WTC11 (cell line): ENCODE measurements around the gene TMEM255A. TPM values are rescaled to one million over a fixed set of nuclear protein-coding genes. Genes with fewer than 3 reads are reported as not detected.

Experiments used
- ATAC-seq: fragments of 200-7000 bp; cut with Tn5 transposase; 2 replicates; pipeline ENCODE4 v1.10.0; 2021; ENCODE audit warnings: mild to moderate bottlenecking, moderate library complexity
- CTCF ChIA-PET: fragments of 300-600 bp; sonication (Branson Sonifier 250); formaldehyde crosslinking; loops from one replicate; lab custom pipeline; 2021; ENCODE audit warnings: antibody characterized with exemption; lab: Charles Lee
- POLR2A ChIA-PET: fragments of 350-600 bp; sonication (Branson Sonifier 250); formaldehyde crosslinking; loops from one replicate; lab custom pipeline; 2021; ENCODE audit warnings: antibody characterized with exemption; lab: Charles Lee
- DNase-seq: peaks from one replicate; pipeline ENCODE4 v3.0.0; 2021; ENCODE audit warnings: low spot score
- H3K27ac Mint-ChIP-seq: 2 replicates; pipeline ENCODE4 v1.8.0; 2021; ENCODE audit warnings: mixed read lengths
- H3K27me3 Mint-ChIP-seq: 2 replicates; pipeline ENCODE4 v1.8.0; 2021; ENCODE audit warnings: low read depth, mild to moderate bottlenecking, moderate library complexity, mixed read lengths
- H3K36me3 Mint-ChIP-seq: 2 replicates; pipeline ENCODE4 v1.8.0; 2021; ENCODE audit warnings: mixed read lengths
- H3K4me1 Mint-ChIP-seq: 2 replicates; pipeline ENCODE4 v1.8.0; 2022; ENCODE audit warnings: mixed read lengths
- H3K4me3 Mint-ChIP-seq: 2 replicates; pipeline ENCODE4 v1.8.0; 2021; ENCODE audit warnings: mild to moderate bottlenecking, moderate library complexity, mixed read lengths
- H3K9me3 Mint-ChIP-seq: 2 replicates; pipeline ENCODE4 v1.8.0; 2021; ENCODE audit warnings: mixed read lengths
- ATF1 ChIP-seq: sonication (generic); formaldehyde crosslinking; IDR thresholded peaks from 2 replicates; pipeline ENCODE4 v1.8.1; 2023; ENCODE audit warnings: mild to moderate bottlenecking, moderate library complexity, missing genetic modification reagents
- CBFB ChIP-seq: sonication (generic); formaldehyde crosslinking; IDR thresholded peaks from 2 replicates; pipeline ENCODE4 v1.8.1; 2022; ENCODE audit warnings: mild to moderate bottlenecking, low read depth, missing genetic modification reagents
- CREB1 ChIP-seq: sonication (generic); formaldehyde crosslinking; IDR thresholded peaks from 2 replicates; pipeline ENCODE4 v1.8.0; 2023; ENCODE audit warnings: mild to moderate bottlenecking, missing genetic modification reagents
- EMX1 ChIP-seq: fragments of 250-450 bp; sonication (Bioruptor Pico); IDR thresholded peaks from 2 replicates; pipeline ENCODE4 v1.8.0; 2021; ENCODE audit warnings: mild to moderate bottlenecking
- GTF2I ChIP-seq: fragments of 250-450 bp; sonication (Bioruptor Pico); conservative IDR thresholded peaks from 2 replicates; pipeline ENCODE4 v1.4.0; 2021; ENCODE audit warnings: mild to moderate bottlenecking
- MYBL2 ChIP-seq: sonication (generic); formaldehyde crosslinking; IDR thresholded peaks from 2 replicates; pipeline ENCODE4 v1.8.1; 2023; ENCODE audit warnings: mild to moderate bottlenecking, moderate library complexity, missing genetic modification reagents
- NFATC4 ChIP-seq: fragments of 250-450 bp; sonication (Bioruptor Pico); IDR thresholded peaks from 2 replicates; pipeline ENCODE4 v1.9.0; 2021; ENCODE audit warnings: mild to moderate bottlenecking
- NFYB ChIP-seq: sonication (generic); formaldehyde crosslinking; conservative IDR thresholded peaks from 2 replicates; pipeline ENCODE4 v1.8.0; 2022; ENCODE audit warnings: low read depth, missing genetic modification reagents
- NR2C2 ChIP-seq: sonication (generic); formaldehyde crosslinking; IDR thresholded peaks from 2 replicates; pipeline ENCODE4 v1.8.0; 2022; ENCODE audit warnings: mild to moderate bottlenecking, missing genetic modification reagents
- NR3C1 ChIP-seq: sonication (generic); formaldehyde crosslinking; conservative IDR thresholded peaks from 2 replicates; pipeline ENCODE4 v1.8.1; 2023; ENCODE audit warnings: low read depth, mild to moderate bottlenecking, missing genetic modification reagents
- SOX15 ChIP-seq: fragments of 250-450 bp; sonication (Bioruptor Pico); IDR thresholded peaks from 2 replicates; pipeline ENCODE4 v1.9.0; 2021; ENCODE audit warnings: mild to moderate bottlenecking
- TCF7 ChIP-seq: sonication (generic); formaldehyde crosslinking; IDR thresholded peaks from 2 replicates; pipeline ENCODE4 v1.8.0; 2022; ENCODE audit warnings: mild to moderate bottlenecking, low read depth, missing genetic modification reagents, moderate library complexity
- TP53 ChIP-seq: sonication (generic); formaldehyde crosslinking; IDR thresholded peaks from 2 replicates; pipeline ENCODE4 v1.8.1; 2023; ENCODE audit warnings: mild to moderate bottlenecking, missing genetic modification reagents
- ZNF671 ChIP-seq: fragments of 250-450 bp; sonication (Bioruptor Pico); IDR thresholded peaks from 2 replicates; pipeline ENCODE4 v1.8.0; 2021; ENCODE audit warnings: mild to moderate bottlenecking
- total RNA-seq: library from RNA; stranded (reverse); gene quantifications from 3 replicates; pipeline ENCODE4 v1.2.3, GENCODE V29; 2021
- TF ChIP-seq, protein P1 (sequence below): sonication (generic); formaldehyde crosslinking; IDR thresholded peaks from 2 replicates; pipeline ENCODE4 v1.8.0; 2022; ENCODE audit warnings: mild to moderate bottlenecking, missing genetic modification reagents
- TF ChIP-seq, protein P2 (sequence below): sonication (generic); formaldehyde crosslinking; IDR thresholded peaks from 2 replicates; pipeline ENCODE4 v1.8.1; 2023; ENCODE audit warnings: mild to moderate bottlenecking, missing genetic modification reagents, borderline replicate concordance
- TF ChIP-seq, protein P3 (sequence below): sonication (generic); formaldehyde crosslinking; conservative IDR thresholded peaks from 2 replicates; pipeline ENCODE4 v1.8.1; 2023; ENCODE audit warnings: mild to moderate bottlenecking, low read depth, missing genetic modification reagents, moderate library complexity
- TF ChIP-seq, protein P4 (sequence below): fragments of 250-450 bp; sonication (Bioruptor Pico); IDR thresholded peaks from 2 replicates; pipeline ENCODE4 v1.8.0; 2021; ENCODE audit warnings: mild to moderate bottlenecking
- TF ChIP-seq, protein P5 (sequence below): sonication (generic); formaldehyde crosslinking; IDR thresholded peaks from 2 replicates; pipeline ENCODE4 v1.8.1; 2022; ENCODE audit warnings: low read depth, mild to moderate bottlenecking, moderate library complexity, missing genetic modification reagents, borderline replicate concordance

TMEM255A gene
- total RNA-seq, 1 experiment from 2014 or later = 0.61 TPM

DNA sequence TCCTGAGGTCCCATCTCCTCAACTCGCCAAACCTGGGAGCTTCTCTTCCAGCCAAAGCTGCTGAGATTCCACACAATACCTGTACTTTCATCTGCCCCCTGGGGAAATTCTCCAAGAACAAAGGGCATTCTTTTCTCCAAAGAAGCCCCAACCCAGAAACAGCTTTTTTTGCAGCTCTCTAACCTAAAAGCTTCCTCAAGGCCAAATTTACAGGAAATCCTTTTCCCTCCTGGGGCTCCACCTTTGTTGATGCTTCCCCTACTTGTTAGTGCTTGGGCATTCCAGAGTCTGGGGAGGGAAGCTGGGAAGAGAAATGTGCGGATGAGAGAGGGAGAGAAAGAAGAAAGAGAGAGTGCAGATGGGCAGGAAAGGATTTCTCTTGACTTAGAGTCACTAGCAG lies 36.3 kb downstream of the TMEM255A start (continued):
- no peak for TF ChIP-seq NFYB (CRISPR knock-in tag)
- TF ChIP-seq CBFB (CRISPR knock-in tag) = no peak
- no peak for TF ChIP-seq SOX15 (CRISPR knock-in tag)
- TF ChIP-seq ZNF671 (CRISPR knock-in tag) = no peak
- TF ChIP-seq, protein P1, sequence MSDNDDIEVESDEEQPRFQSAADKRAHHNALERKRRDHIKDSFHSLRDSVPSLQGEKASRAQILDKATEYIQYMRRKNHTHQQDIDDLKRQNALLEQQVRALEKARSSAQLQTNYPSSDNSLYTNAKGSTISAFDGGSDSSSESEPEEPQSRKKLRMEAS = no peak
- TF ChIP-seq TCF7 (CRISPR knock-in tag) = no peak

DNA sequence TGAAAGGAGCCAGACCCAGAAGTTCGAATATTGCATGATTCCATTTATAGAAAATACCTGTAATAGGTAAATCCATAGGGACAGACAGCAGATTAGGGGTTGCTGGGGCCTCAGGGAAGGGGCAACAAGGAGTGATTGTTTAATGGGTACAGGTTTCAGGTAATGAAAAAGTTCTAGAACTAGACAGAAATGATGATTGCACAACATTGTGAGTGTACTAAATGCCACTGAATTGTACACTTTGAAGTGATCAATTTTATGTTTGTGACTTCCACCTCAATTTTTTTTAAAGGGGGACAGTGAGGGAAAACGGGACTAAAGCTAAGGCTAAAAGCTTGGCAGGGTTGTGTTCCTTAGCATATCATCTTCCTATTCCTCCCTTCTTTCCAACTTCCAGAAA lies 37.1 kb downstream of the TMEM255A start:
- ATAC-seq (no peak), DNase-seq (no peak)
- Mint-ChIP-seq H3K27ac (no peak overlapping the region), H3K27me3 (peaks cover 32% of the 10 kb centered on the region), H3K4me1 (peaks cover 37% of the 10 kb centered on the region), H3K9me3 (no peaks in the 10 kb centered on the region)
- CTCF ChIA-PET = interaction anchor here (1.2 to 2.1 kb wide), 2 partner anchors 60 to 178 kb away, joined by 3 to 6 read pairs; no protein-coding TSS in a partner anchor
- TF ChIP-seq CREB1 (CRISPR knock-in tag) (no peak), EMX1 (CRISPR knock-in tag) (no peak), NR3C1 (CRISPR knock-in tag) (no peak), ZNF671 (CRISPR knock-in tag) (no peak), NR2C2 (no peak), ATF1 (CRISPR knock-in tag) (no peak), TP53 (CRISPR knock-in tag) (no peak), MYBL2 (CRISPR knock-in tag) (no peak), GTF2I (CRISPR knock-in tag) (no peak), NFATC4 (CRISPR knock-in tag) (no peak)
- TF ChIP-seq, protein P2, sequence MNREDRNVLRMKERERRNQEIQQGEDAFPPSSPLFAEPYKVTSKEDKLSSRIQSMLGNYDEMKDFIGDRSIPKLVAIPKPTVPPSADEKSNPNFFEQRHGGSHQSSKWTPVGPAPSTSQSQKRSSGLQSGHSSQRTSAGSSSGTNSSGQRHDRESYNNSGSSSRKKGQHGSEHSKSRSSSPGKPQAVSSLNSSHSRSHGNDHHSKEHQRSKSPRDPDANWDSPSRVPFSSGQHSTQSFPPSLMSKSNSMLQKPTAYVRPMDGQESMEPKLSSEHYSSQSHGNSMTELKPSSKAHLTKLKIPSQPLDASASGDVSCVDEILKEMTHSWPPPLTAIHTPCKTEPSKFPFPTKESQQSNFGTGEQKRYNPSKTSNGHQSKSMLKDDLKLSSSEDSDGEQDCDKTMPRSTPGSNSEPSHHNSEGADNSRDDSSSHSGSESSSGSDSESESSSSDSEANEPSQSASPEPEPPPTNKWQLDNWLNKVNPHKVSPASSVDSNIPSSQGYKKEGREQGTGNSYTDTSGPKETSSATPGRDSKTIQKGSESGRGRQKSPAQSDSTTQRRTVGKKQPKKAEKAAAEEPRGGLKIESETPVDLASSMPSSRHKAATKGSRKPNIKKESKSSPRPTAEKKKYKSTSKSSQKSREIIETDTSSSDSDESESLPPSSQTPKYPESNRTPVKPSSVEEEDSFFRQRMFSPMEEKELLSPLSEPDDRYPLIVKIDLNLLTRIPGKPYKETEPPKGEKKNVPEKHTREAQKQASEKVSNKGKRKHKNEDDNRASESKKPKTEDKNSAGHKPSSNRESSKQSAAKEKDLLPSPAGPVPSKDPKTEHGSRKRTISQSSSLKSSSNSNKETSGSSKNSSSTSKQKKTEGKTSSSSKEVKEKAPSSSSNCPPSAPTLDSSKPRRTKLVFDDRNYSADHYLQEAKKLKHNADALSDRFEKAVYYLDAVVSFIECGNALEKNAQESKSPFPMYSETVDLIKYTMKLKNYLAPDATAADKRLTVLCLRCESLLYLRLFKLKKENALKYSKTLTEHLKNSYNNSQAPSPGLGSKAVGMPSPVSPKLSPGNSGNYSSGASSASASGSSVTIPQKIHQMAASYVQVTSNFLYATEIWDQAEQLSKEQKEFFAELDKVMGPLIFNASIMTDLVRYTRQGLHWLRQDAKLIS (CRISPR knock-in tag) = no peak
- TF ChIP-seq, protein P3, sequence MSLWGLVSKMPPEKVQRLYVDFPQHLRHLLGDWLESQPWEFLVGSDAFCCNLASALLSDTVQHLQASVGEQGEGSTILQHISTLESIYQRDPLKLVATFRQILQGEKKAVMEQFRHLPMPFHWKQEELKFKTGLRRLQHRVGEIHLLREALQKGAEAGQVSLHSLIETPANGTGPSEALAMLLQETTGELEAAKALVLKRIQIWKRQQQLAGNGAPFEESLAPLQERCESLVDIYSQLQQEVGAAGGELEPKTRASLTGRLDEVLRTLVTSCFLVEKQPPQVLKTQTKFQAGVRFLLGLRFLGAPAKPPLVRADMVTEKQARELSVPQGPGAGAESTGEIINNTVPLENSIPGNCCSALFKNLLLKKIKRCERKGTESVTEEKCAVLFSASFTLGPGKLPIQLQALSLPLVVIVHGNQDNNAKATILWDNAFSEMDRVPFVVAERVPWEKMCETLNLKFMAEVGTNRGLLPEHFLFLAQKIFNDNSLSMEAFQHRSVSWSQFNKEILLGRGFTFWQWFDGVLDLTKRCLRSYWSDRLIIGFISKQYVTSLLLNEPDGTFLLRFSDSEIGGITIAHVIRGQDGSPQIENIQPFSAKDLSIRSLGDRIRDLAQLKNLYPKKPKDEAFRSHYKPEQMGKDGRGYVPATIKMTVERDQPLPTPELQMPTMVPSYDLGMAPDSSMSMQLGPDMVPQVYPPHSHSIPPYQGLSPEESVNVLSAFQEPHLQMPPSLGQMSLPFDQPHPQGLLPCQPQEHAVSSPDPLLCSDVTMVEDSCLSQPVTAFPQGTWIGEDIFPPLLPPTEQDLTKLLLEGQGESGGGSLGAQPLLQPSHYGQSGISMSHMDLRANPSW (CRISPR knock-in tag) = no peak
- TF ChIP-seq, protein P4, sequence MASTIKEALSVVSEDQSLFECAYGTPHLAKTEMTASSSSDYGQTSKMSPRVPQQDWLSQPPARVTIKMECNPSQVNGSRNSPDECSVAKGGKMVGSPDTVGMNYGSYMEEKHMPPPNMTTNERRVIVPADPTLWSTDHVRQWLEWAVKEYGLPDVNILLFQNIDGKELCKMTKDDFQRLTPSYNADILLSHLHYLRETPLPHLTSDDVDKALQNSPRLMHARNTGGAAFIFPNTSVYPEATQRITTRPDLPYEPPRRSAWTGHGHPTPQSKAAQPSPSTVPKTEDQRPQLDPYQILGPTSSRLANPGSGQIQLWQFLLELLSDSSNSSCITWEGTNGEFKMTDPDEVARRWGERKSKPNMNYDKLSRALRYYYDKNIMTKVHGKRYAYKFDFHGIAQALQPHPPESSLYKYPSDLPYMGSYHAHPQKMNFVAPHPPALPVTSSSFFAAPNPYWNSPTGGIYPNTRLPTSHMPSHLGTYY (CRISPR knock-in tag) = no peak
- TF ChIP-seq, protein P1 = no peak
- TF ChIP-seq, protein P5, sequence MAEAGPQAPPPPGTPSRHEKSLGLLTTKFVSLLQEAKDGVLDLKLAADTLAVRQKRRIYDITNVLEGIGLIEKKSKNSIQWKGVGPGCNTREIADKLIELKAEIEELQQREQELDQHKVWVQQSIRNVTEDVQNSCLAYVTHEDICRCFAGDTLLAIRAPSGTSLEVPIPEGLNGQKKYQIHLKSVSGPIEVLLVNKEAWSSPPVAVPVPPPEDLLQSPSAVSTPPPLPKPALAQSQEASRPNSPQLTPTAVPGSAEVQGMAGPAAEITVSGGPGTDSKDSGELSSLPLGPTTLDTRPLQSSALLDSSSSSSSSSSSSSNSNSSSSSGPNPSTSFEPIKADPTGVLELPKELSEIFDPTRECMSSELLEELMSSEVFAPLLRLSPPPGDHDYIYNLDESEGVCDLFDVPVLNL = no peak
- TF ChIP-seq, all 79 proteins: peak for 0
- Mint-ChIP-seq H3K4me3 (no peak overlapping the region), H3K36me3 (no peaks in the 10 kb centered on the region)
- POLR2A ChIA-PET = no interaction called here
